Left ventricle myocardium inferior (tissue), 1 donor: ENCODE data around the gene PGRMC2. TPM values are rescaled to one million over a fixed set of nuclear protein-coding genes. Genes with fewer than 3 reads are reported as not detected.

Experiments
- DNase-seq: peaks from one replicate; pipeline ENCODE4 v3.0.0-alpha.2; 2020
- H3K27ac ChIP-seq: fragments of 200-600 bp; replicated peaks from 2 replicates; pipeline ENCODE4 v1.8.0; 2021
- H3K27me3 ChIP-seq: fragments of 200-600 bp; 2 replicates; pipeline ENCODE4 v1.8.0; 2021; ENCODE audit warnings: low read depth
- H3K36me3 ChIP-seq: fragments of 200-600 bp; 2 replicates; pipeline ENCODE4 v1.8.0; 2021
- H3K4me1 ChIP-seq: fragments of 200-600 bp; 2 replicates; pipeline ENCODE4 v1.8.0; 2021
- H3K4me3 ChIP-seq: fragments of 200-600 bp; 2 replicates; pipeline ENCODE4 v1.8.0; 2021; ENCODE audit warnings: mild to moderate bottlenecking, moderate library complexity
- H3K9me3 ChIP-seq: fragments of 200-600 bp; replicated peaks from 2 replicates; pipeline ENCODE4 v1.8.0; 2021
- intact Hi-C: fragments of 100-400 bp; cut with micrococcal nuclease; formaldehyde crosslinking; loops from one replicate; pipeline ENCODE4 v1.11.0; 2022
- total RNA-seq: library from RNA; stranded (reverse); fragmentation: NEBNext Ultra II Directional; extraction: Animal tissue kit (Norgen Biotek cat#: 25700); gene quantifications from one replicate; pipeline ENCODE4 v1.2.1, GENCODE V29; 2021
- TF ChIP-seq, protein P1 (sequence below): fragments of 200-600 bp; IDR thresholded peaks from 2 replicates; pipeline ENCODE4 v1.8.0; 2021; ENCODE audit warnings: antibody characterized with exemption, mild to moderate bottlenecking, borderline replicate concordance
- donor health status: DM: no; HTN: yes; CAD: no; lungs with severe emphysema.

Gene PGRMC2
- total RNA-seq, 1 donor from 2014 or later = 65.4 TPM

DNA sequence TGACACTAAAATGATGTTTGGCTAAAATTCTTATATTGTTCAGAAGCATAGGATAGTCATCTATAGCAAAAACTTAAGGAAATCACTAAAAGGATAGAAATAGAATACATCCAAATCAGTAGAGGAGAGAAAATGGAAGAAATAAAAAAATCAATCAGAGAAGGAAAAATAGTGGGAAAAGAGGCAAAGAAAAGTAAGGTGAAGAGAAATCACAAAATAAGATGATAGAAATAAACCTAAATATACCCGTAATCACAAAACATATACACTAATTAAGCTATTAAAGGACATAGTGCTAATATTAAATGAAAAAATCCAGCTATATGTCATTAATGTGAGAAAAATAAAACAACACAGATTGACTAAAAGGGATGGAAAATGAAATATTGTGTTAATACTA, 6.3 kb downstream of the PGRMC2 start:
- Histone ChIP-seq H3K4me1 (peaks cover 74% of the 10 kb centered on the region), H3K27ac (no peak overlapping the region), H3K4me3 (no peak overlapping the region), H3K27me3 (no peaks in the 10 kb centered on the region), H3K36me3 (no peaks in the 10 kb centered on the region), H3K9me3 (no peaks in the 10 kb centered on the region)
- TF ChIP-seq, protein P1, sequence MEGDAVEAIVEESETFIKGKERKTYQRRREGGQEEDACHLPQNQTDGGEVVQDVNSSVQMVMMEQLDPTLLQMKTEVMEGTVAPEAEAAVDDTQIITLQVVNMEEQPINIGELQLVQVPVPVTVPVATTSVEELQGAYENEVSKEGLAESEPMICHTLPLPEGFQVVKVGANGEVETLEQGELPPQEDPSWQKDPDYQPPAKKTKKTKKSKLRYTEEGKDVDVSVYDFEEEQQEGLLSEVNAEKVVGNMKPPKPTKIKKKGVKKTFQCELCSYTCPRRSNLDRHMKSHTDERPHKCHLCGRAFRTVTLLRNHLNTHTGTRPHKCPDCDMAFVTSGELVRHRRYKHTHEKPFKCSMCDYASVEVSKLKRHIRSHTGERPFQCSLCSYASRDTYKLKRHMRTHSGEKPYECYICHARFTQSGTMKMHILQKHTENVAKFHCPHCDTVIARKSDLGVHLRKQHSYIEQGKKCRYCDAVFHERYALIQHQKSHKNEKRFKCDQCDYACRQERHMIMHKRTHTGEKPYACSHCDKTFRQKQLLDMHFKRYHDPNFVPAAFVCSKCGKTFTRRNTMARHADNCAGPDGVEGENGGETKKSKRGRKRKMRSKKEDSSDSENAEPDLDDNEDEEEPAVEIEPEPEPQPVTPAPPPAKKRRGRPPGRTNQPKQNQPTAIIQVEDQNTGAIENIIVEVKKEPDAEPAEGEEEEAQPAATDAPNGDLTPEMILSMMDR = no peak
- no peak for DNase-seq
- intact Hi-C loops = no loop called here

DNA sequence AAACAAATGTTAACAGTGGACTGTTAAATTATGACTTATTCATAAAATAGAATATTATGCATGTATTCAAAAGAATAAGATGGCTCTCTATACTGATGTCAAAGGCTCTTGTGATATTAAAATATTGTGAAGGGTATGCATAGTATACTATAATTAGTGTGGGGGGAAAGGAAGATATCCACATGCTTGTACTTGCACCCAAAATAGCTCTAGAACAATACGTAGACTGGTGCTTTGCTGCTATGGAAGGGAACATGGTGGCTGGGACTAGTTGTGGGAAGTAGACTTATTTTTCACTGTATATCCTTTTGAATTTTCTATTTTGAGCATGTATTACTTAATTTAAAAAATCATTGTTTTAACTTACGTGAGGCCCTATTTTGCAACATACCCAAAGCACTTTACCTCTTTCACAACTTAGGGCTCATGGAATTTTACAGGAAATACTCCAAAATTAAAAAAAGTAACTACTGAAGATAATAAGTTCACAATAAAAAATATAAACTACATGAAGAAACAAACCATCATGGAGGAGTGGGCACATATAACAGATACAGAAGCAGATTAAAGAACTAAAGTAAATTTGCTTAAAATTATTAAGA, 7.9 kb downstream of the PGRMC2 start:
- H3K4me1 ChIP-seq = peaks cover 67% of the 10 kb centered on the region
- DNase-seq = no peak
- no peaks in the 10 kb centered on the region for H3K9me3 ChIP-seq
- H3K27ac ChIP-seq = peak overlapping the region; percentile 19
- TF ChIP-seq, protein P1 = no peak
- intact Hi-C loops = no loop called here
- no peaks in the 10 kb centered on the region for H3K36me3 ChIP-seq
- H3K27me3 ChIP-seq = no peaks in the 10 kb centered on the region
- H3K4me3 ChIP-seq = no peak overlapping the region

DNA sequence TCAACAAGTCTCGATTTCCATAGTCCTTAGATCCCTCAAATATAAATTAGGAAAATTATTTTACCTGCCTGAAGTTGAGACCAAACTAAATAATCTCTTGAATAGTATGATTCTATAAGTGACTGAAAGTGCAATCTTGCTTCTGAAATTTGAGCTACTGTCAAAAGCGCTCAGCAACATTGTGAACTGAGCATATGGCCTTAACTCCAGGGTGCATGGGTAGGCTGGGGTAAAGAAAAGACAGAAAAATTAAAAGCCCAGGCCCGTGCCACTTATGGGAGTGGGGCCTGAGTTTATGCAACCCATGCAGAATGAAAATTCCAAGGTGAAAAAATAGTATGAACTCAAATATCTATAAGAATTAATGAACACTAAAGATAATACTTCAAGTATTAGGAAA, 9.8 kb downstream of the PGRMC2 start:
- no peak overlapping the region for H3K4me3 ChIP-seq
- no peak for DNase-seq
- intact Hi-C loops = no loop called here
- no peaks in the 10 kb centered on the region for H3K9me3 ChIP-seq
- H3K36me3 ChIP-seq = no peaks in the 10 kb centered on the region
- no peaks in the 10 kb centered on the region for H3K27me3 ChIP-seq
- no peak overlapping the region for H3K27ac ChIP-seq
- TF ChIP-seq, protein P1 = no peak
- peaks cover 51% of the 10 kb centered on the region for H3K4me1 ChIP-seq

DNA sequence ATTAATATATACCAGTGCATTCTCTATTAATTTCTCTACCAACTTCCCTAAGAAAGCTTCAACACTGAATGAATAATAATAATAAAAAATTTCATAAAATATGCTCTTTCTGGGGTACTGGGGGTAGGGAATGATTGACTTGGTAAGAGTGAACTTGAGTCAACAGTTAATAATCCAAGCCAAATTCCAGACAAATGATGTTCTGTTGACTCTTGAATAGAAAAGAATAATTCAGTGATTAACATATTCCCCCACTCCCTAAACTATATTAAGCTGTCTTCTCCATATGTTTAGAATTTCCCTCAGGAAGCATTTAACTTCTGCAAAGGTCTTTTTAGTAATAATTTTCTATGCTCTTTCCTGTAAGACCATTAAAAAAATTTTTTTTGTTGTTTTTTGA, 12.3 kb downstream of the PGRMC2 start:
- Histone ChIP-seq H3K4me3 (no peak overlapping the region), H3K27me3 (no peaks in the 10 kb centered on the region), H3K27ac (no peak overlapping the region), H3K9me3 (no peaks in the 10 kb centered on the region), H3K4me1 (peaks cover 30% of the 10 kb centered on the region), H3K36me3 (peaks cover 17% of the 10 kb centered on the region)
- intact Hi-C loops = no loop called here
- DNase-seq = no peak
- TF ChIP-seq, protein P1 = no peak

DNA sequence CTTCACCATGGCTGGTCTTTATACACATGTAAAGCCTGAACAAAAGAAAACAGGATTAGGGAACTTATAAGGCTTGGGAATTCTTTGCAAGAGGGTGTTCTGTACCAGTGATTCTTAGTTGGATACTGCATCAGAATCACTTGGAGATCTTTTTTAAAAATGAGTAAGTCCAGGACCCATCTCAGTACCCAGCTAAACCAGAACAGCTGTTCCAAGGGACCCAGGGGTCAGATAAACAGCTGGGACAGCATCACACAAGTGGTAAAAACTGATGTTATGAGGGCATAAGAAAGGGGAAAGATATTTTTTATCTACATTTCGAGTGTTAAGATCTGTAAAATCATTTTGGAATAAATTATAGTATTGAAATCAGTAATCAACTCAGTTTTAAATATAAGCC, 16.1 kb downstream of the PGRMC2 start:
- peaks cover 29% of the 10 kb centered on the region for H3K36me3 ChIP-seq
- TF ChIP-seq, protein P1 = no peak
- intact Hi-C loops = no loop called here

More for the DNA sequence above, 16.1 kb downstream of the PGRMC2 start:
- Histone ChIP-seq H3K27ac (no peak overlapping the region), H3K4me1 (peaks cover 12% of the 10 kb centered on the region), H3K4me3 (no peak overlapping the region), H3K9me3 (no peaks in the 10 kb centered on the region), H3K27me3 (no peaks in the 10 kb centered on the region)
- DNase-seq = no peak
